Natural killer cell (primary cell): ENCODE results near the gene BIRC3. TPM values are rescaled to one million over a fixed set of nuclear protein-coding genes. Genes with fewer than 3 reads are reported as not detected.

Source experiments
- ATAC-seq, 3 donors: fragments of 150-1000 bp in 2 of 3; fragments of 200-7000 bp in 1 of 3; cut with Tn5 transposase; 1 replicate in 1 of 3; 2 replicates in 2 of 3; pipeline ENCODE4 v1.10.0; 2021; ENCODE audit warnings: mild to moderate bottlenecking in 2 of 3, moderate library complexity in 2 of 3
- DNase-seq, 2 donors: peaks; one replicate each; pipeline versions ENCODE4 v3.0.0 to v3.0.0-alpha.2; 2013 to 2021; ENCODE audit warnings: mixed read lengths in 1 of 2
- H3K27ac ChIP-seq: one replicate; pipeline ENCODE4 v1.5.1; 2013; ENCODE audit warnings: mild to moderate bottlenecking, low read length
- H3K27me3 ChIP-seq: one replicate; pipeline ENCODE4 v1.6.1; 2013; ENCODE audit warnings: low read length; ENCODE audit not compliant: control insufficient read depth, insufficient read depth
- H3K36me3 ChIP-seq: one replicate; pipeline ENCODE4 v1.6.1; 2013; ENCODE audit warnings: low read length; ENCODE audit not compliant: control insufficient read depth, insufficient read depth
- H3K4me1 ChIP-seq: one replicate; pipeline ENCODE4 v1.6.1; 2013; ENCODE audit warnings: low read length; ENCODE audit not compliant: control insufficient read depth, insufficient read depth
- H3K4me3 ChIP-seq: one replicate; pipeline ENCODE4 v1.5.1; 2013; ENCODE audit warnings: low read length
- H3K9me3 ChIP-seq: one replicate; pipeline ENCODE4 v1.6.1; 2013; ENCODE audit warnings: low read length; ENCODE audit not compliant: control insufficient read depth, insufficient read depth
- H3K27ac Mint-ChIP-seq, 2 donors: one replicate each; pipeline ENCODE4 v1.8.0; 2022; ENCODE audit warnings: mild to moderate bottlenecking in 2 of 2, mixed read lengths in 2 of 2, moderate library complexity in 1 of 2
- H3K27me3 Mint-ChIP-seq, 2 donors: one replicate each; pipeline ENCODE4 v1.8.0; 2022; ENCODE audit warnings: low read depth in 2 of 2, mixed read lengths in 2 of 2
- H3K36me3 Mint-ChIP-seq: one replicate; pipeline ENCODE4 v1.8.0; 2022; ENCODE audit warnings: mixed read lengths
- H3K4me1 Mint-ChIP-seq, 2 donors: one replicate each; pipeline ENCODE4 v1.8.0; 2022; ENCODE audit warnings: mixed read lengths in 2 of 2
- H3K4me3 Mint-ChIP-seq: one replicate; pipeline ENCODE4 v1.8.0; 2022; ENCODE audit warnings: mild to moderate bottlenecking, moderate library complexity, mixed read lengths
- H3K9me3 Mint-ChIP-seq, 2 donors: one replicate each; pipeline ENCODE4 v1.8.0; 2022; ENCODE audit warnings: mixed read lengths in 2 of 2
- WGBS: methylation state at CpG from one replicate; pipeline ENCODE4 v1.1.7; 2013; ENCODE audit warnings: missing lambda C conversion rate; ENCODE audit not compliant: insufficient coverage; 5-methylcytosine and 5-hydroxymethylcytosine counted together
- intact Hi-C: fragments of 100-400 bp; cut with micrococcal nuclease; formaldehyde crosslinking; loops from one replicate; pipeline ENCODE4 v1.14.2; 2022
- total RNA-seq, 4 donors: library from RNA; stranded (reverse); fragments of 120-200 nt in 1 of 4; gene quantifications; one replicate each; pipeline versions ENCODE4 v1.2.3 to v1.2.4, GENCODE V29; 2013 to 2022
- TF ChIP-seq, protein P1 (sequence below): fragments of 200-600 bp; IDR thresholded peaks from one replicate; pipeline ENCODE4 v1.8.0; 2022; ENCODE audit warnings: antibody characterized with exemption

The BIRC3 gene
- total RNA-seq, 3 donors from 2014 or later (not counting 1 experiment from before 2014, with no cell fraction given): 14.2 to 92.3 (median 20.1) TPM

DNA sequence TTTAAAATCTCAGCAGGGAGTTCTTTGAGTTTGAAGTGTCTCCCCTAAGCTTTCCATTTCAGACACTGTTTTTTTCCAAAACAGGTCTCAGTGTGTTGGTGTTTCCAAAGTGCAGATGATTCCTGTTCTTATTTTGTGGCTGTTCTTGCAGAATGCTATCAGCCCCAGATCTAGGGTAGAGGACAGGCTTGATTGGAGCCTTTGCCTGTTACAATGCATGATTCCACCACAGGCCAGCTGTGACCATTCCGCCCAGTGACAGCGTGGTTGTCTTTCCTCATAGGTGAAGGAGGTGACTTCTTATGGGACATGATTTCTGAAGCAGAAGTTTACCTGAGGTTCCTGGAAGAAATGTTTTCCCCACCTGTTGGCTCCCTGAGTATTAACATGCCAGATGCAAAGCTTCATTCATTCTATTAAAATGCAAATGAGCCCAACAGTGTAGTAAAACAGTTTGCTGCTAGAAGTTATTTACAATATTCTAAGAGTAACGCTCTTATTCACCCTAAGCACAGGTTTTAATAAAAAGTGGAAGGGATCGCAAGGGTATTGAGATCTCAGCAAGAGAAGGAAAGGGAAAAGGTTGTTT, 36.9 kb upstream of the BIRC3 start:
- H3K27ac Mint-ChIP-seq: no peak overlapping the region
- no peaks in the 10 kb centered on the region for H3K9me3 Mint-ChIP-seq
- no peak for ATAC-seq
- no peak overlapping the region for H3K4me3 Mint-ChIP-seq
- Histone ChIP-seq H3K9me3 (no peaks in the 10 kb centered on the region), H3K36me3 (no peaks in the 10 kb centered on the region), H3K27me3 (peaks cover 3% of the 10 kb centered on the region), H3K27ac (no peak overlapping the region), H3K4me1 (no peaks in the 10 kb centered on the region), H3K4me3 (no peak overlapping the region)
- TF ChIP-seq, protein P1, sequence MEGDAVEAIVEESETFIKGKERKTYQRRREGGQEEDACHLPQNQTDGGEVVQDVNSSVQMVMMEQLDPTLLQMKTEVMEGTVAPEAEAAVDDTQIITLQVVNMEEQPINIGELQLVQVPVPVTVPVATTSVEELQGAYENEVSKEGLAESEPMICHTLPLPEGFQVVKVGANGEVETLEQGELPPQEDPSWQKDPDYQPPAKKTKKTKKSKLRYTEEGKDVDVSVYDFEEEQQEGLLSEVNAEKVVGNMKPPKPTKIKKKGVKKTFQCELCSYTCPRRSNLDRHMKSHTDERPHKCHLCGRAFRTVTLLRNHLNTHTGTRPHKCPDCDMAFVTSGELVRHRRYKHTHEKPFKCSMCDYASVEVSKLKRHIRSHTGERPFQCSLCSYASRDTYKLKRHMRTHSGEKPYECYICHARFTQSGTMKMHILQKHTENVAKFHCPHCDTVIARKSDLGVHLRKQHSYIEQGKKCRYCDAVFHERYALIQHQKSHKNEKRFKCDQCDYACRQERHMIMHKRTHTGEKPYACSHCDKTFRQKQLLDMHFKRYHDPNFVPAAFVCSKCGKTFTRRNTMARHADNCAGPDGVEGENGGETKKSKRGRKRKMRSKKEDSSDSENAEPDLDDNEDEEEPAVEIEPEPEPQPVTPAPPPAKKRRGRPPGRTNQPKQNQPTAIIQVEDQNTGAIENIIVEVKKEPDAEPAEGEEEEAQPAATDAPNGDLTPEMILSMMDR: no peak
- H3K27me3 Mint-ChIP-seq: peaks cover 19 to 35% of the 10 kb centered on the region in 2 donors
- no peak for DNase-seq
- 82% methylated on average over 3 of the region's 4 CpGs for WGBS
- intact Hi-C loops: no loop called here
- H3K4me1 Mint-ChIP-seq: peaks cover 0 to 6% of the 10 kb centered on the region in 2 donors
- no peaks in the 10 kb centered on the region for H3K36me3 Mint-ChIP-seq

DNA sequence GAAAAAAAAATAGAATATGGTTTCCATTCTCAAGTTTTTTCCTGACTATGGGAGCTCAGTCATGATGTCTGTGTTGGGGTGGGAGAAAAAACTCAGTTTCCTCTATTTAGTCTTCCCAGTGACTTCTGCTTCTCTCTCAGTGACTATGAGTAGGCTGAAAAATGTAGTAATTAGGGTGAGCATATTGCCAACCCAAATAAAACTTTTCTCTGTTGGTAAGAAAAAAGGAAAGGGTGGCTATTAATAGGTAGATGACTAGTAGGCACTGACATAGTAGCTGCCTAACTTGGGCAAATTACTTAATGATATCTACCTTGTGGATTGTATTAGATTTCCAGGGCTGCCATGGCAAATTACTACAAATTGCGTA, 34.2 kb upstream of the BIRC3 start:
- no peak overlapping the region for H3K27ac Mint-ChIP-seq
- H3K4me3 Mint-ChIP-seq: no peak overlapping the region
- intact Hi-C loops: no loop called here
- ATAC-seq (no peak), DNase-seq (no peak)
- Histone ChIP-seq H3K9me3 (no peaks in the 10 kb centered on the region), H3K36me3 (no peaks in the 10 kb centered on the region), H3K27me3 (no peaks in the 10 kb centered on the region), H3K4me3 (no peak overlapping the region), H3K27ac (no peak overlapping the region), H3K4me1 (peaks cover 2% of the 10 kb centered on the region)
- peaks cover 7 to 17% of the 10 kb centered on the region in 2 donors for H3K27me3 Mint-ChIP-seq
- no peaks in the 10 kb centered on the region for H3K36me3 Mint-ChIP-seq
- 100% methylated on average over 1 of the region's 1 CpG for WGBS
- peaks cover 0 to 6% of the 10 kb centered on the region in 2 donors for H3K4me1 Mint-ChIP-seq
- TF ChIP-seq, protein P1: no peak
- no peaks in the 10 kb centered on the region for H3K9me3 Mint-ChIP-seq

DNA sequence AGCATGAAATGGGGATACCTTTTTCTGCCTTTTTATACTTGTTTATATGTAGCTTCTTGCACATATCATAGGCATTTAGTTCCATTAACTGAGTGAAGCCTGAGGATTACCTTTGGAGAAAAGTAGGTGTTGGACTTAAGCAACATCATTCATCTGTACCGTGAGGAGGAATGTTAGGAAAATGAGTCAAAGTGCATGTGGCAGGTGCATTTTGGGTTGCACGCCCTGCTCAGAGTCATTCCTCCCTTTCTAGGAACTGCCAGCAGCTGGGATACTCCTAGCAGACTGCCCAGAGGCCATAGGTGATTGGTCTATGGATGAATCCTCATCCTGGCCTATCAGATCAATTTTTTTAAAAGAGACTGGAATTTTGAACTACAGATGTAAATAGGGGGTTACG, 33.3 kb upstream of the BIRC3 start:
- H3K27ac ChIP-seq: no peak overlapping the region
- H3K4me1 Mint-ChIP-seq: peaks cover 0 to 6% of the 10 kb centered on the region in 2 donors
- H3K9me3 Mint-ChIP-seq: no peaks in the 10 kb centered on the region
- no peak overlapping the region for H3K27ac Mint-ChIP-seq
- 95% methylated on average over 3 of the region's 3 CpGs for WGBS
- ATAC-seq (no peak), DNase-seq (no peak)
- H3K36me3 Mint-ChIP-seq: no peaks in the 10 kb centered on the region
- H3K9me3 ChIP-seq: no peaks in the 10 kb centered on the region
- H3K36me3 ChIP-seq: no peaks in the 10 kb centered on the region
- H3K4me3 Mint-ChIP-seq: no peak overlapping the region
- intact Hi-C loops: no loop called here
- H3K4me3 ChIP-seq: no peak overlapping the region
- TF ChIP-seq, protein P1: no peak
- peaks cover 5% of the 10 kb centered on the region for H3K4me1 ChIP-seq
- H3K27me3 ChIP-seq: no peaks in the 10 kb centered on the region
- peaks cover 7 to 17% of the 10 kb centered on the region in 2 donors for H3K27me3 Mint-ChIP-seq

DNA sequence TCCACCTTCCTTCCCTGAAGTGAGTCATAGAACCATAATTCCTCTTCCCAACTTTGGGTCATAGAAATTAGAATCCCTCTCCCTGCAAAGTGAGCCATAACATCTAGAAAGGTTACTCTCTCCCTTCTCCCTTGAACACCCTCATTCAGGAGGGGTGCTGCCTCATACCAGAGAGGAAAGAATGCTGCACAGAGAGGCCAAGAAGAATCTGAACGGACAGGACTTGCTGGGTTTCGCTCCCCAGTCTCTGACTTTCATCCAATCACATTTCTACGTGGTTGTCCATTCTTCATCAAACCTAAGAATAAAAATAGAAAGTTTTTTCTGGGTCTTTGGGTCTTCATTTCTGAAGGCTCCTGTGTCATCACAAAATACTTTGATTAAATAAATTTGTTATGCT, 31.0 kb upstream of the BIRC3 start:
- intact Hi-C loops: no loop called here
- TF ChIP-seq, protein P1: no peak
- 80% methylated on average over 1 of the region's 3 CpGs for WGBS
- no peaks in the 10 kb centered on the region for H3K9me3 ChIP-seq
- no peak overlapping the region for H3K4me3 Mint-ChIP-seq
- H3K27me3 ChIP-seq: no peaks in the 10 kb centered on the region
- DNase-seq: no peak
- H3K36me3 Mint-ChIP-seq: no peaks in the 10 kb centered on the region
- no peak for ATAC-seq
- peaks cover 5% of the 10 kb centered on the region for H3K4me1 ChIP-seq
- no peaks in the 10 kb centered on the region for H3K36me3 ChIP-seq
- H3K27ac Mint-ChIP-seq: no peak overlapping the region
- no peak overlapping the region for H3K4me3 ChIP-seq
- H3K27me3 Mint-ChIP-seq: no peaks in the 10 kb centered on the region
- H3K9me3 Mint-ChIP-seq: no peaks in the 10 kb centered on the region
- no peak overlapping the region for H3K27ac ChIP-seq
- no peaks in the 10 kb centered on the region for H3K4me1 Mint-ChIP-seq
